GM18502 (cell line): ENCODE measurements around the gene ERFE.

Experiments
- ATAC-seq: cut with Tn5 transposase; IDR thresholded peaks from one replicate; pipeline ENCODE4 v1.9.1; 2021; ENCODE audit warnings: mild to moderate bottlenecking; ENCODE audit not compliant: unreplicated experiment, poor library complexity

Gene ERFE

DNA sequence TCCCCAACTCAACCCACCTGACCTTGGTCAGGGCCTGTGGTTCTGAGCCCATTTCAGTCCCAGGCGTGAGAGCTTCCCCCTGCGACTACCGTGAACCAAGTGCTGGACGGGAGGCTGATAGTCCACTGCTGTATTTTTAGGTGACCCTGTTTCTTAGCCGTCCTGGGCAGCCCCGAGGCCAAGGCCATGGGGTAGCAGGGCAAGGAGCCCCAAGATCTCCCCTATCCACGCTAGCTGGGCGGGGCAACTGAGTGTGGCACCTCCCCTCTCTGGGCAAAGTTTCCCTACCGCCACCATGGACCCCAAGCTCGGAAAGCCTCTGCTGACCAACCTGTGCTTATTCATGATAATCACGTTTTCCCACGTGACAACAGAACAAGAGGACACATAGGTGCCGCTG, 20.9 kb upstream of the ERFE start:
- no peak for ATAC-seq

DNA sequence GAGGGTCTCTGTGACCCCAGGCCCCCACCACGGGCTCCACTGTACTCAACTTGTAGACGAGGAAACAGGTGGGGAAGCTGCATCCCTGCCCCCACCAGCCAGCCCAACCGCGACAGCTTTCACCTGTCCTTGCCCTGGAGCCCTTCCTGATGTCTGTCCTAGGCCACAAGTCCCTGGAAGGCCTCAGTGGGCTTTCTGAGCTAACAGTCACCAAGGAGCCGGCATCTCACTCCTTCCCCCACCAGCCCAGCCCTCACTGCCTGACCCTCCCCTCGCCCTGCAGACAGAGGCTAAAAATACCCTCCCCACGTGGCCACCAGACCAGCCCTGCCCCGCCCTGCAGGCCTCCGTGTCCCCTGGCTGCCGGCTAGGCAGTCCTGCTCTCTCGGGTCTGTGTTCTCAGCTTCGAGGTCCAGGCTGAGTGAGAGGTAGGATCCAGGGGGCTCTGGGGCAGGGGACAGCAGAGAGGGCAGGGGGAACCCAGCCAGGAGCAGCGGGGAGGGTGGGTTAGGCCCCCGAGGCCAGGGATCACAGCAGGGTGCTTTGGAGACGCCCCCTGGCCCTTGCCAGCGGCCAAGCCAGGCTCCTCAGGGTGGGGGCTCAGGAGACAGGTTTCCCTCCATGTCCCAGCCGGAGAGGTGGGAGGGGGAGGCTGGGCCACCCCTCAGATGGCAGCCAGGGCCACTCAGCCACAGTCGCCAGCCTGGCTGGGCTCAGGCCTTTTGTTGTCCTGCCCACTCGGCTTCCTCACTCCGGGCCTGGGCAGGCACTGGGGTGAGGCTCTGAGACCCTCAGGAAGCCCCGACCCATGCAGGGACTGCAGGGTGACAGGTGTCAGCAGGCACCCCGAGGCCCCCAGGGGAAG, 20.2 kb upstream of the ERFE start, which contains the start of gene KLHL30:
Gene KLHL30, plus strand, starts transcription at position 338 of the 865 bp plus-strand sequence. CDS start 2,087 bp downstream, outside the sequence.
- ATAC-seq: no peak

DNA sequence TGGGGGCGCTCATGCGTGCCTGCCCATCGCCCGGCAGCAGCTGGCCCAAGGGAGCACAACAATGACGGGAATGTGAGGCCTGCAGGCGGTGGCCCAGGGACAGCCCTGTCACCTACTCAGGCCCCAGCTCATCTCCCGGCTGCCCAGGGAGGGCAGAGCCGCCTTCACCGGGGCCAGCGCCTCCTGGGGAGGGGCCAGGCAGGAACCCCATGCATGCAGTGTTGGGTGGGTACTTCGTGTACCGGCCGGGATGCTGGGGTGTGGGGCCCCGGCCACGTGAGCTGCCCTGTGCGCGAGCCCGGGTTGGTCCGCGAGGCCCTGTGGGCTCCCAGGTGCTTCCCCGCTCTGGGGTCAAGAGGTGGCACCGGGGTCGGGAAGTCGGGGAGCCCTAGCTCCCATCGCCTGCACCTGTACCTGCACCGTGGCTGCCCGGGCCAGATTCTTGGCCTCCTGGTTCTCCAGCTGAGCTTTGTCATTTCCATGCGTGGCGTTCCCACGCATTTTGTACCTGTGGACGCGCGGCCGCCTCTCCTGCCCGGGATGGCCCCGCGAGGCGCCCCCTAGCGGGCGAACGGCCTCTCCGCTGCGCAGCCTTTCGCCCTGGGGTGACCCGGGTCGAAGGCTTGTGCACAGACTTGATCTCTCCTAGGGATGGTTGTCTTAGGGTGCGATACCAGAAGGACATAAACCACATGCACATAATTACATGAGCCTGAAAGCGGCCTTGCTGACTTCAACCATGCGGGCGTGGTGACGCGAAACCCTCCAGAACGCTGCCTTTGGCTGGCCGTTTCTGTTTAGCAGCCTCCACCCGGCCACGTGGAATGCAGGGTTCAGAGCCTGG, 19.4 kb upstream of the ERFE start:
- no peak for ATAC-seq

DNA sequence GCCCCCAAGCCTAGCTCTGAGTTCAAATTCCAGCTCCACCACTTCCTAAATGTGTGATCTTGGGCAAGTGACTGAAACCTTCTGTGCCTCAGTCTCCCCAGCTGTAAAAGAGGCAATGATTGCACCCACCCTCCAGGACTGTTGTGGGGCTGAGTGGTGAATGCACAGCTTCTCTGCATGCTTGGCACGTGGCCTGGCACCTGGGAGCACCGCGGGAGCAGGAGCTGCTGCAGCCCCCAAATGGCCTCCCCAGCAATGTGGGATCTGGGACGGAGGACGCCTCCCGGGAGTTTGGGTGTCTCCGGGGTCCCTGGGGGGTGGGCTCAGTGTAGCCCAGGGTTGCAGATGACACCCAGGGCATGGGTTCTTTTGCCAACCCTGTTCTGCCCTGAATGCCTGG, 18.7 kb upstream of the ERFE start:
- no peak for ATAC-seq

DNA sequence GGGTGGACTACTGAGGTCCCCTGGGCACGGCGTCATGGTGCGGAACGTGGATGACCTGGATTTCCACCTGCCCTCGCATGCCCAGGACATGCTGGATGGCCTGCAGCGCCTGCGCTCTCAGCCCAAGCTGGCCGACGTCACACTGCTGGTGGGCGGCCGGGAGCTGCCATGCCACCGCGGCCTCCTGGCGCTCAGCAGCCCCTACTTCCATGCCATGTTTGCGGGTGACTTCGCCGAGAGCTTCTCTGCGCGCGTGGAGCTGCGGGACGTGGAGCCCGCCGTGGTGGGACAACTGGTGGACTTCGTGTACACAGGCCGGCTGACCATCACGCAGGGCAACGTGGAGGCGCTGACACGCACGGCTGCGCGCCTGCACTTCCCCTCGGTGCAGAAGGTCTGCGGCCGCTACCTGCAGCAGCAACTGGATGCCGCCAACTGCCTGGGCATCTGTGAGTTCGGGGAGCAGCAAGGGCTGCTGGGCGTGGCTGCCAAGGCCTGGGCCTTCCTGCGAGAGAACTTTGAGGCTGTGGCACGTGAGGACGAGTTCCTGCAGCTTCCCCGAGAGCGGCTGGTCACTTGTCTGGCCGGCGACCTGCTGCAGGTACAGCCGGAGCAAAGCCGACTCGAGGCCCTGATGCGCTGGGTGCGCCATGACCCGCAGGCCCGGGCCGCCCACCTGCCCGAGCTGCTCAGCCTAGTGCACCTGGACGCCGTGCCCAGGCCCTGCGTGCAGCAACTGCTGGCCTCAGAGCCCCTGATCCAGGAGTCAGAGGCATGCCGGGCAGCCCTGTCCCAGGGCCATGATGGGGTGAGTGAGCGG, 17.8 kb upstream of the ERFE start:
- no peak for ATAC-seq

DNA sequence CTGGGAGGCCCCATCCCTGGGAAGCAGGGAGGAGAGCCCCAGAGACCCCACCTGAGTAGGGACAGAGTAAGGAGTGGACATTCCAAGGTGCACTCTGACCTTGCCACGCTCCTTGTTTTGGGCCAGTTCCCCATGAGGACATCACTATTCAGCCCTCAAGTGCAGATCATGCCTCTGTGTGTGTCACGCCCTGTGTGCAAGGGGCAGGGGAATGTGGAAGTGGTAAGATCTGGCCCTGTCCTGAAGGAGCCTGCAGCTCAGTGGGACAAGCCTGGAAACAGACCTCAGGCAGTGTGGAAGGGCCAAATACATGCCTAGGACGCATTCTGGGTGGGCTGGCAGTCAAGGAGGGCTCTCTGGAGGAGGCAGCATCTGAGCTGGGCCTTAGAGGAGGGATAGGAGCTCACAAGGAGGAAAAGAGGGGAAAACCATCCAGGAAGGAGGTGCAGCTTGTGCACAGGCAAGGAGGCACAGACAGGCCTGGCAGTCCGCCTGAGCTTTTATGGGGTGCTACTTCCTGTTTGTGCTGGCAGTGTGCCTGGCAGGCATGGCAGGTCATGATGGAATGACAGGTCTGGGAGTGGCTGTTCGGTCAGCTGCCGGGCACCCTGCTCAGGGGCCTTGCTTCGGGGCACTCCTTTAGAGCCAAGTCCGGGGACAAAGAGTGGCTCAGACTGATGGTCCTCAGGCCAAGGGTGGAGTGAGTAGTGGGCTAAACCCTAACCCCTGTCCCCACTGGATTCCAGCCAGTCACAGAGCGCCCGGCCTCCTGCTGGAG, 17.0 kb upstream of the ERFE start:
- no peak for ATAC-seq

DNA sequence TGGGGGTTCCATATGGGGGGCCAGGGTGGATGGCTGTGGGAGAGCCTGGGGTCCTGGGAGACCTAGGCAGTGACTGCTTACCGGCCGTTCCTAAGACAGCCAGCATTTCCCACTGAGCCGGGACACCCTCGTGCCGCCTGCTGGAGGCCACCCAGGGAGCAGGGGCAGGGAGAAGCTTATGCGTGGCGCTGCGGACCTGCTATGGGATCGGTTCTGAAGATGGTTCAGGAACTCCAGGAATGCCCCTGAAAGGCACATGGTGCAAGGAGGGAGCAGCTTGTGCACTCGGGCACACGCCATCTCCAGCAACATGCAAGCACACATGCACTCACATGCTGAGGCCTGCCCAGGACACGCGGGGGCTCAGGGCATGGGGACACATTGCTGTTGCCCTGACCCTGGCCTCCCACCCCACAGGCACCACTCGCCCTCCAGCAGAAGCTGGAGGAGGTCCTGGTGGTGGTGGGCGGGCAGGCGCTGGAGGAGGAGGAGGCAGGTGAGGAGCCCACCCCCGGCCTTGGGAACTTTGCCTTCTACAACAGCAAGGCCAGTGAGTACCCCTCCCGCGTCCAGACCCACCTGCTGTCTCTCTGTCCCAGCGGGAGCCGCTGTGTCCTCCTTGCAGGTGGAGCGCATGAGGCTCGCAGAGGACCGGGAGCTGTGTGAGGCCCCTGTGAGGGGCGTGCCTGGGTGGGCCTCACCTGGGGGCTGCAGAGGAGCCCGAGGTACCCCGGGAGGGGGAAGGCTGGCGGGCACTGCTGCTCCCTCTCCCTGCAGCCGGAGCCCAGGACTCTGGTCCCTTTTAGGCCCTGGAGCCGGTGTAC, 16.2 kb upstream of the ERFE start:
- no peak for ATAC-seq

DNA sequence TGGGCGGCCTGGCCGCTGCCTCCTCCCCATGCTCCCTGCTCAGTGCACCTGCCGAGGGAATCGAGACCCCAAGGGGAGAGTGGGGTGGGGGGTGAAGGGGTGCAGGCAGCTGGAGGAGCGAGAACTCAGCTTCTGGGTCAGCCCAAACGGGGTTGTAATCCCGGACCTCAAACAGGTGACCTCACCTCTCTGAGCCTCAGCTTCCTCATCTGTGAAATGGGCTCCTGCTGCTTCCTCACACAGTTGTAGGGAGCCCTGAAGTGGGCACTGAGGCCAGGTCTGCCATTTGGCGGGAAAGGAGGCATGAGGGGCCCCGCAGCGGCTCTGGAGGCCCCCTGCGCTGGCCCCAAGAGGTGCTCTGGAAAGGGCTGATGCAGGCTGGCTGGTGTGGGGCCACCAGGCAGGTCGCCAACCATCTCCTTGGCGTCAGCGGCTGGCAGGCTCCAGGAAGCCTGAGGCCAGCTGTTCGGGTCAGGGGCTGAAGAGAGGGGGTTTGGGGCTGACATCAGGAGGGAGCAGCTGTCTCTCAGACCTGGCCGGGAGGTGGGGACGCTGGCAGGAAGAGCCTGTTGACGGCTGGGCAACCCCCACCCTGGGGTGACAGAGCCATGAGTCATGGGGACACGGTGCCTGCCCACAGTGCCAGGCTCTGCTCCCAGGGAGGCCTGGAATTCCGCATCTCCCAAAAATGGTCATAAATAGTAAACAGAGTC, 15.4 kb upstream of the ERFE start:
- ATAC-seq: no peak

DNA sequence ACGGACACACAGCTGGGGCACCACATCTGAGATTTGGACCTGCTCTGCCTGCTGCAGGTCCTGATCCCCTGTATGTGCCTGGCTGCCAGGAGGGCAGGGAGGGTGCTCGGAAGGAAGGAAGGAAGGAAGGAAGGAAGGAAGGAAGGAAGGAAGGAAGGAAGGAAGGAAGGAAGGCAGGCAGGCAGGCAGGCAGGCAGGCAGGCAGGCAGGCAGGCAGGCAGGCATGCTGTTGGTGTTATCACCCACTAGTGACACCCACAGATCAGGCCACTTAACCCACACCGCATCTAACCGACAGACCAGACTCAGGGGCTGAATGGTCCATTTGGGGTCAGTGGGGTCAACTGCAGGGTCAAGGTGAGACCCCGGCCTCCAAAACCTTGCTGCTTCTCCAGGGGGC, 14.5 kb upstream of the ERFE start:
- no peak for ATAC-seq

DNA sequence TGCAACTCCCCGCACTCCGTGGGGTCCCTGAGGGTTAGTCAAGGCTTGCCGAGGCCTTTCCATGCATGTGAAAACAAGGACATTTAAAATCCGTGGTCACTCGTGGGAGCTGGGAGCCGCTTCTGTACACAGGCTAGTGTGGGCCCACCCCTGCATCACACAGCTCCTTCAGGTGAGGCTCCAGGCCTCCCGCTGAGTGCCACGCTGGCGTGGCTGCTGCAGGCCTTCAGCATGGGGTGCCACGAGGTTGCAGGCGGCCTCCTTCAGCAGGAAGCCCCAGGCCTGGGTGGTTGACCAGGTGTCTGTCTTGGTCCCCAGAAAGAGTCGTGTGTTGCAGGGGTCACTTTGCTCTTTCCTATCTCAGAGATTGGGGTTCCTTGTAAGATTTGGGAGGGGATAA, 13.7 kb upstream of the ERFE start:
- ATAC-seq: no peak

DNA sequence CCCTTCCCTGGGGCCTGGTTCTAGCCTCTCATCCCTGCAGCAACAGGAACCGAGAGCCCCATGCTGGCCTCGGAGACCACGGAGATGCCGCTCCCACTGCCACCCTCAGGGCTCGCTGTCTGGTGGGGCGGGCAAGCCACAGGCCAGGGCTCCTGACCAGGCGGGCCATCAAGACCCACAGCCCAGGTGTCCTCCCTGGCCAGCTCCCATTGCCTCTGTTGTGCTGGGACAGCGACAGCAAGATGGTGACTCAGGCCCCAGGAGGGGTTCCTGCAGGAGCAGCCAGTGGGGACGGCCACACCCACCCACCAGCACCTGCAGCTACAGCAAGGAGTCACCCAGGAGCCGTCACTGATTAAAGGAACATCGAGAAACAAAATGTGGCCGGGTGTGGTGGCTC, 12.9 kb upstream of the ERFE start:
- no peak for ATAC-seq

DNA sequence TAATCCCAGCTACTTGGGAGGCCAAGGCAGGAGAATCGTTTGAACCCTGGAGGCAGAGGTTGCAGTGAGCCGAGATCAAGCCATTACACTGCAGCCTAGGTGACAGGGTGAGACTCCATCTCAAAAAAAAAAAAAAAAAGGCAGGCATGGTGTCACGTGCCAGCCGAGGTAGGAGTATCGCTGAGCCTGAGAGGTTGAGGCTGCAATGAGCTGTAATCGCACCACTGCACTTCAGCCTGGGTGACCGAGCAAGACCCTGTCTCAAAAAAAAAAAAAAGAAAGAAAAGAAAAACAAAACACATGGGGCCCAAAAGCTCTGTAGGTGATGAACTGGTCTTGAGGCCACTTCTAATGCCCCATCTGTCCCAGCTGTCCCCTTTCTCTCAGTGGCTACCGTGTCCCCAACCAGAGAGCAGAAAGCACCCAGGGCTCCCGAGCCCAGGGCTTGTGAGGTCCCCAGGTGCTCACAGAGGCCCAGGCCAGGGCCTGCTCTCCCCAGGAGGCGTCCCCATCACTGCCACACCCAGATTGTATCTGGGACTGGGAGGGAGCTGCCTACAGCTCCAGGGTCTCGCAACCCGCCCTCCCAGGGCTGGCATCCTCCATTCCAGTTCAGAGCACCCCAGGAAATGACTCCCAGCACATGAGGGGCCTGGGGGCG, 11.8 kb upstream of the ERFE start:
- ATAC-seq: no peak

DNA sequence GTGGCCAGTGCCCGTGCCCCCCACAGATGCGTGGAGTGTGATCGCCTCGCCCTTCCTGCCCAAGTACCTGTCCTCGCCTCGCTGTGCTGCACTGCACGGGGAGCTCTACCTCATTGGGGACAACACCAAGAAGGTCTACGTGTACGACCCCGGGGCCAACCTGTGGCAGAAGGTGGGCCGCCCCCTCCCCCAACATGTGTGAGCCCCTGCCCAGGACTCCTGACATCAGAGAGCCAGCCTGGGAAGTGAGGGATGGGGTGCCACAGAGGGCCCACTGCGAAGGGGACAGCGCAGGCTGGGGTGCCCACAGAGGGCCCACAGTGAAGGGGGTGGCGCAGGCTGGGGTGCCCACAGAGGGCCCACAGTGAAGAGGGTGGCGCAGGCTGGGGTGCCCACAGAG, 9.8 kb upstream of the ERFE start:
- no peak for ATAC-seq

DNA sequence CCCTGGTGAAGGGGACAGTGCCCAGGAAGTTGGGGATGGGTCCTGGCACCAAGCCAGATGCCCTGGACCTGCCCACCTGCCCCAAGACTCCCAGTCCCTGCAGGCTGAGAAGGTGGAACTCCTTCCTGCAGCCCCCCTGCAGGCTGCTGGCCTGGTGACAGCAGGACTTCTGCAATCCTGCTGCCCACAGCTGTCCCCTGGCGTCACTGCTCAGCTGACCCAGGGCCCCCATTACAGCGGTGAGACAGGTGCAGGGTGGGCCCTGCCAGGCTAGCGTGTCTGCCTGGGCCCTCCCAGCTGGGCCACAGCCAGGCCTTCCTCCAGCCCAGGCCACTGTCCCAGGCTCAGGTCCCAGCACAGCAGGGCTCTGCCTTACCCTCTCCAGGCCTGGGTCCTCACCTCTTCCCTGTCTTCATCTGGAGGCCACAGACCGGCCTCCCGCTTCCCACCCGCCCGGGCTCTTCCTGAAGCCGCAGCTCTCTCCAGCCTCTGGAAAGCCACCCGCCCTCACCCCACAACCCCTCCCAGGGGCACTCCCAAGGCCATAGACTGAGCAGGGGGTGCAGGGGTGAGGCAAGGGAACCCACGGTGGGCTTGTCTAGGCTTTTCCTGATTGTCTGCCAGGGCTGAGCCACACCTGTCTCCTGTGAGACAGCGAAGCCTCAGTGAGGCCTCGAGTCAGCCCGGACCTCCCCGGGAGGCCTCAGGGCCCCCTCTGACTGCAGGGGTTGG, 8.8 kb upstream of the ERFE start:
- ATAC-seq: no peak

DNA sequence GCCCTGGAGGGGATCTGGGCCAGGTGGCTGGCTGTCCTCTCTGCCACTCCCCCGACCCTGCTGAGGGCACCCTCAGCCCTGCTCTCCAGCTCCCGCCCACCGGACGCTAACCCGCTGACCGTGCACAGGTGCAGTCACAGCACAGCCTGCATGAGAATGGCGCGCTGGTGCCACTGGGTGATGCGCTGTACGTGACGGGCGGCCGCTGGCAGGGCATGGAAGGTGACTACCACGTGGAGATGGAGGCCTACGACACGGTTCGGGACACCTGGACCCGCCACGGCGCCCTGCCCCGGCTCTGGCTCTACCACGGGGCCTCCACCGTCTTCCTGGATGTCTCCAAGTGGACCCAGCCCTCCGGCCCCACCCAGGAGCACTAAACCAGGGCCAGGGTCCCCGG, 8.1 kb upstream of the ERFE start:
- no peak for ATAC-seq

DNA sequence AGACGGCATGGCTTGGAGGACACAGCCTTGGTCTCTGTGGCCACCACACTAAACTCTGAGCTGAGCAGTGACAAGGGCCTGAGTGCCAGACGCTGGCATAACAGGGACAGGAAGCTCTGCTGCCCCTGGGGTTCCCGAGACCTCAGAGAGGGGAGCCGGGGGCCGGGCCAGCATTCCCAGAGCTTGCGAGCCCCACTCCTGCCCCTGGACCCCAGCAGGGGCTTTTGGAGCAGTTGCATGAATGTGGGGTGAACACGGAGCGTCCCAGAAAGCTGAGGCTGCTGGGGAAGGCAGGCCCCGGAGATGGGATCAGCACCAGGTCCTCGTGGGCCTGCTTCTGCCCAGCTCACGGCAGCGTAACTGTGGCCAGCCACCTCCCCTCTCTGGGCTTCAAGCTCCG, 7.6 kb upstream of the ERFE start:
- ATAC-seq: no peak

DNA sequence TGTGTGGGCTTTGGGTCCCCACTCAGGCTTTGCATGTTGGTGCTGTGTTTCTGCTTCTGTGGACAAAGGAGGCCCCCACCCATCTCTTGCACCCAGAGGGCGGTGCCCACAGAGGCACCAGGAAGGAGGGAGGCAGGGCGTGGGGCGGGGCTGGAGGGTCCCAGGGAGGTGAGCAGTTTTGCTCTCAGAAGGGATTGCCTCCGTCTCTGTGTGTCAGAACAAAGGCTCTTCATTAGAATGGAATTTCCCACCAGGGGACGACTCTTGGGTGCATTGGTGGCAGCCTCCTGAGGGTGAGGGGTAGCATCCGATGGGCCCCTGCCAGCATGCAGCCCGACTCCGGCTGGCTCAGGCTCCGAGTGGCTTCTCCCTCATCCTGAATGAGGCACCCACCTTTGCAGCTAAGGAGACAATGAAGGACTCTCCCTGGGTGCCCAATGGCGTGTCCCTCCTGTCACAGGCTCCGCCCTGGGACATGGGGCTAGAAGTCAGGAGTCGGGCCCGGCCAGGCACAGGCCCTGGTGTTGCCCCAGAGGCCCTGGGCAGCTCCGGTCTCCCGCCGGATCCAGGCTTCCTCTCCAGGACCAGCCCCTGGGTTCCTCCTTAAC, 7.0 kb upstream of the ERFE start:
- ATAC-seq: no peak
